ENCODE data around the gene ATP7B.

Gene ATP7B

DNA sequence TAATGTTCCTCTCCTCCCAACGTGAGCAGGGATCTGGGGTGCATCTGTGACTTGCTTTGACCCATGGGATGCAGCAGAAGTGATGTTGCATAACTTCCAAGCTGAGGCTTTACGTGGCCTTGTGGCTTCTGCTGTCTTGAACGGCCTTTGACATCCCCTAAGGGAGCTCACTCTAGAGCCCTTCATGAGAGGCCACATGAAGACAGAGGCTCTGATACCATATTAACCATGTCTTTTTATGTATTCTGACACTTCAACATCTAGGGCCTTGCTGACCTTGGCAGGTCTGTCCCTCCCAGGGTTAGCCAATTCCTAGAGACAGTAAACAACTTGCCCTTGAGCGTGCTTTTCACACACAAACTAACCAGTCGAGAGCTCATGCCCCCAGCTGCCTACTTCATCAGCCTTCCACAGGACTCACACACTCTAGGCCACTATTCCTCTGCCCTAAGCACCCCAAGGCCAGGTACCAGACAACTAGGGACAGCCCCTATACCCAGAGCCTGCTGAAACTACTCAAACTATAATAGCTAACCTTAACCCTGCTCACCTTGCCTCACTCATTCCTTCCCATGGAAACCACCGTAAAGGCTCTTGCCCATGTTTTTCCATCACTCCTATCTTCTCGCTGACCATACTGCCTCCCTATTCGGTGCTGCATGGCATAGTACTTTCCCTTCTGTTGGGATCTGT is 104.1 kb downstream of the ATP7B start:
- ChIA-PET CTCF (no interaction called here), POLR2A (no interaction called here)
- DNase-seq (ENCODE audit: extremely low spot score), result no peak
- TF ChIP-seq, protein P1, sequence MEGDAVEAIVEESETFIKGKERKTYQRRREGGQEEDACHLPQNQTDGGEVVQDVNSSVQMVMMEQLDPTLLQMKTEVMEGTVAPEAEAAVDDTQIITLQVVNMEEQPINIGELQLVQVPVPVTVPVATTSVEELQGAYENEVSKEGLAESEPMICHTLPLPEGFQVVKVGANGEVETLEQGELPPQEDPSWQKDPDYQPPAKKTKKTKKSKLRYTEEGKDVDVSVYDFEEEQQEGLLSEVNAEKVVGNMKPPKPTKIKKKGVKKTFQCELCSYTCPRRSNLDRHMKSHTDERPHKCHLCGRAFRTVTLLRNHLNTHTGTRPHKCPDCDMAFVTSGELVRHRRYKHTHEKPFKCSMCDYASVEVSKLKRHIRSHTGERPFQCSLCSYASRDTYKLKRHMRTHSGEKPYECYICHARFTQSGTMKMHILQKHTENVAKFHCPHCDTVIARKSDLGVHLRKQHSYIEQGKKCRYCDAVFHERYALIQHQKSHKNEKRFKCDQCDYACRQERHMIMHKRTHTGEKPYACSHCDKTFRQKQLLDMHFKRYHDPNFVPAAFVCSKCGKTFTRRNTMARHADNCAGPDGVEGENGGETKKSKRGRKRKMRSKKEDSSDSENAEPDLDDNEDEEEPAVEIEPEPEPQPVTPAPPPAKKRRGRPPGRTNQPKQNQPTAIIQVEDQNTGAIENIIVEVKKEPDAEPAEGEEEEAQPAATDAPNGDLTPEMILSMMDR (IDR thresholded peaks at IDR 0.05; ENCODE audit: control extremely low read depth, extremely low read depth, low read depth, missing control alignments), result no peak

DNA sequence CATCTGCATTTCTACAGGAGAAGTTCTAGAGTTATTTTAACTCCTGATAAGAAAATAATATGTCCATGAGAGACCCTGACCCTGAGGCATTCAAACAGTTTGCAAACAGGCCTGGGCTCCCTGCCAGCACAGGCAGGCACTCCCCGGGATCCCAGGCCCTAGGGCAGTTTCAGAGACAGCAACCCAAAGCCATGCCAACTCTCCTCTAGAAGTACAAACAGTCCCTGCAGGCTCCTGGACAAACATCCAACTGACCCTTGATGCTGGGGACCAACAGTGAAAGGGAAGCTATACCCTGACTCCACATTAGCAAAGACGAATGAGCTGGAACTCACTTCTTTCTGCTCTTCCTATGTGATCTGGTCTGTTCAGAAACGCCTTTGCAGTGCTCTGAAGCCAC is 104.7 kb downstream of the ATP7B start:
- TF ChIP-seq, protein P1 (IDR thresholded peaks at IDR 0.05; ENCODE audit: control extremely low read depth, extremely low read depth, low read depth, missing control alignments), result no peak
- POLR2A ChIA-PET, result no interaction called here
- CTCF ChIA-PET, result interaction anchor here (1.6 to 1.8 kb wide), 2 partner anchors 11 to 14 kb away, joined by 3 to 4 read pairs; no protein-coding TSS in a partner anchor
- no peak for DNase-seq (ENCODE audit: extremely low spot score)

GRCh38 chr13:51905787-51906186 is 105.5 kb downstream of the ATP7B start:
- POLR2A ChIA-PET, result no interaction called here
- TF ChIP-seq, protein P1 (IDR thresholded peaks at IDR 0.05; ENCODE audit: control extremely low read depth, extremely low read depth, low read depth, missing control alignments), result no peak
- CTCF ChIA-PET, result interaction anchor here (1.6 to 2.0 kb wide), 3 partner anchors 10 to 13 kb away, joined by 3 to 5 read pairs (median 4); no protein-coding TSS in a partner anchor
- DNase-seq (ENCODE audit: extremely low spot score), result no peak

- no peak for DNase-seq (ENCODE audit: extremely low spot score)
- CTCF ChIA-PET, result interaction anchor here (0.9 kb wide), 1 partner anchor 547 kb away, joined by 3 read pairs; no protein-coding TSS in a partner anchor
- POLR2A ChIA-PET, result no interaction called here
- TF ChIP-seq, protein P1 (IDR thresholded peaks at IDR 0.05; ENCODE audit: control extremely low read depth, extremely low read depth, low read depth, missing control alignments), result no peak
Measured at GRCh38 chr13:51902776-51903175, 108.5 kb downstream of the ATP7B start.

- CTCF ChIA-PET, result interaction anchor here (1.7 kb wide), 1 partner anchor 12 kb away, joined by 7 read pairs; no protein-coding TSS in a partner anchor
- DNase-seq (ENCODE audit: extremely low spot score), result no peak
- TF ChIP-seq, protein P1 (IDR thresholded peaks at IDR 0.05; ENCODE audit: control extremely low read depth, extremely low read depth, low read depth, missing control alignments), result no peak
- POLR2A ChIA-PET, result no interaction called here
Measured at GRCh38 chr13:51900471-51900870, 110.8 kb downstream of the ATP7B start.

GRCh38 chr13:51895906-51896888 is 115.1 kb downstream of the ATP7B start:
- TF ChIP-seq, protein P1 (IDR thresholded peaks at IDR 0.05; ENCODE audit: control extremely low read depth, extremely low read depth, low read depth, missing control alignments), result peak; percentile 75
- POLR2A ChIA-PET, result no interaction called here
- peak; percentile 69 for DNase-seq (ENCODE audit: extremely low spot score)
- CTCF ChIA-PET, result interaction anchor here (0.7 to 3.5 kb wide), 14 partner anchors 9 to 555 kb away, joined by 3 to 25 read pairs (median 4); partner anchors contain the start of genes NEK3, NEK5 and VPS36
